GM23248 (cell line): ENCODE results near the gene OR6B1. TPM values are rescaled to one million over a fixed set of nuclear protein-coding genes. Genes with fewer than 3 reads are reported as not detected.

Experiments used
- DNase-seq: peaks from one replicate; pipeline ENCODE4 v3.0.0-alpha.2; 2015
- H2AFZ ChIP-seq: fragments of 200-600 bp; sonication (generic); 2 replicates; pipeline ENCODE4 v1.6.1; 2016; ENCODE audit warnings: antibody characterized with exemption
- H3F3A ChIP-seq: fragments of 200-600 bp; sonication (generic); 2 replicates; pipeline ENCODE4 v1.6.1; 2016; ENCODE audit warnings: mild to moderate bottlenecking, antibody characterized with exemption, mixed run types; ENCODE audit not compliant: insufficient read depth
- H3K27ac ChIP-seq: fragments of 200-600 bp; sonication (generic); 2 replicates; pipeline ENCODE4 v1.5.1; 2016; ENCODE audit warnings: mild to moderate bottlenecking
- H3K27me3 ChIP-seq: fragments of 200-600 bp; sonication (generic); replicated peaks from 2 replicates; pipeline ENCODE4 v1.6.1; 2016; ENCODE audit warnings: mild to moderate bottlenecking; ENCODE audit not compliant: insufficient read depth
- H3K36me3 ChIP-seq: fragments of 200-600 bp; sonication (generic); 2 replicates; pipeline ENCODE4 v1.6.1; 2016; ENCODE audit warnings: low read depth, mild to moderate bottlenecking
- H3K4me1 ChIP-seq: fragments of 200-600 bp; sonication (generic); 2 replicates; pipeline ENCODE4 v1.6.1; 2016; ENCODE audit warnings: mild to moderate bottlenecking; ENCODE audit not compliant: insufficient read depth
- H3K4me2 ChIP-seq: fragments of 200-600 bp; sonication (generic); one replicate; pipeline ENCODE4 v1.6.1; 2016; ENCODE audit warnings: mild to moderate bottlenecking; ENCODE audit not compliant: unreplicated experiment
- H3K4me3 ChIP-seq: fragments of 200-600 bp; sonication (generic); 2 replicates; pipeline ENCODE4 v1.5.1; 2016; ENCODE audit warnings: mild to moderate bottlenecking
- H3K79me2 ChIP-seq: fragments of 200-600 bp; sonication (generic); 2 replicates; pipeline ENCODE4 v1.6.1; 2016; ENCODE audit warnings: mild to moderate bottlenecking; ENCODE audit not compliant: insufficient read depth
- H3K9ac ChIP-seq: fragments of 200-600 bp; sonication (generic); 2 replicates; pipeline ENCODE4 v1.6.1; 2016; ENCODE audit warnings: mild to moderate bottlenecking
- H3K9me2 ChIP-seq: fragments of 200-600 bp; sonication (generic); 2 replicates; pipeline ENCODE4 v1.6.1; 2016; ENCODE audit warnings: mixed run types, mild to moderate bottlenecking, moderate library complexity; ENCODE audit not compliant: insufficient read depth
- H3K9me3 ChIP-seq: fragments of 200-600 bp; sonication (generic); one replicate; pipeline ENCODE4 v1.6.1; 2017; ENCODE audit warnings: low read depth
- H4K20me1 ChIP-seq: fragments of 200-600 bp; sonication (generic); 2 replicates; pipeline ENCODE4 v1.6.0; 2016; ENCODE audit not compliant: insufficient read depth
- EZH2 ChIP-seq: fragments of 200-600 bp; sonication (generic); IDR thresholded peaks from 2 replicates; pipeline ENCODE4 v1.6.1; 2018; ENCODE audit warnings: antibody characterized with exemption, mild to moderate bottlenecking; ENCODE audit not compliant: insufficient read depth, poor library complexity, severe bottlenecking
- EZH2phosphoT487 ChIP-seq: fragments of 200-600 bp; sonication (generic); IDR thresholded peaks from 2 replicates; pipeline ENCODE4 v1.6.1; 2018; ENCODE audit warnings: antibody characterized with exemption, moderate library complexity, mild to moderate bottlenecking, low read depth; ENCODE audit not compliant: insufficient read depth
- WGBS, 2 experiments: methylation state at CpG; one replicate each; pipeline ENCODE4 v1.1.6; 2015 to 2017; ENCODE audit warnings: low lambda C conversion rate in 2 of 2, low coverage in 1 of 2; ENCODE audit errors: missing lambda C conversion rate in 2 of 2; 5-methylcytosine and 5-hydroxymethylcytosine counted together
- in situ Hi-C: fragments of 300-500 bp; cut with MboI; formaldehyde crosslinking; loops from 2 replicates; pipeline ENCODE4 v1.15.0; 2020
- polyA plus RNA-seq: library from polyadenylated mRNA; unstranded; fragments of >200 nt; fragmentation: Nextera tagmentation; extraction: Ambion mirVana; gene quantifications from 2 replicates; pipeline ENCODE4 v1.2.1, GENCODE V29; 2016
- total RNA-seq: library from RNA; depleted of rRNA; stranded (reverse); fragments of >200 nt; shearing (Covaris generic); gene quantifications from 2 replicates; pipeline ENCODE4 v1.2.3, GENCODE V29; 2014

Gene OR6B1
- total and polyA plus RNA-seq, 2 experiments from 2014 or later = not detected

- peaks cover 6% of the 10 kb centered on the region for H3F3A ChIP-seq
- H2AFZ ChIP-seq = peak overlapping the region; percentile 20; the same call in 1 of the 2 replicates
- no peaks in the 10 kb centered on the region for H3K9me3 ChIP-seq
- H3K27me3 ChIP-seq = no peaks in the 10 kb centered on the region
- no peaks in the 10 kb centered on the region for H3K79me2 ChIP-seq
- H4K20me1 ChIP-seq = no peaks in the 10 kb centered on the region
- no peaks in the 10 kb centered on the region for H3K9me2 ChIP-seq
- peaks cover 6% of the 10 kb centered on the region for H3K4me1 ChIP-seq
- no peaks in the 10 kb centered on the region for H3K36me3 ChIP-seq
- no peak overlapping the region for H3K27ac ChIP-seq
- DNase-seq = no peak
- 81% methylated on average over 4 of the region's 4 CpGs for WGBS, 2 experiments
- H3K4me3 ChIP-seq = no peak overlapping the region
- no peak overlapping the region for H3K4me2 ChIP-seq
- in situ Hi-C loops = no loop called here
- no peak overlapping the region for H3K9ac ChIP-seq
- TF ChIP-seq EZH2phosphoT487 (no peak), EZH2 (no peak)
Measured at GRCh38 chr7:143973870-143974416, 26.2 kb upstream of the OR6B1 start.

GRCh38 chr7:143974459-143974858 is 25.7 kb upstream of the OR6B1 start:
- Histone ChIP-seq H3K9me3 (no peaks in the 10 kb centered on the region), H2AFZ (0 out of 2 replicates have a peak overlapping the region, but pooled peaks have one; percentile 20), H4K20me1 (no peaks in the 10 kb centered on the region), H3K36me3 (no peaks in the 10 kb centered on the region), H3K9ac (no peak overlapping the region), H3K4me1 (peaks cover 11% of the 10 kb centered on the region), H3K9me2 (no peaks in the 10 kb centered on the region), H3K79me2 (no peaks in the 10 kb centered on the region), H3K4me3 (no peak overlapping the region), H3K27ac (no peak overlapping the region), H3F3A (peaks cover 11% of the 10 kb centered on the region), H3K27me3 (no peaks in the 10 kb centered on the region), H3K4me2 (no peak overlapping the region)
- DNase-seq = peak; percentile 48
- WGBS, 2 experiments = 67 to 71% methylated on average over 4 of the region's 4 CpGs
- in situ Hi-C loops = no loop called here
- TF ChIP-seq EZH2 (no peak), EZH2phosphoT487 (no peak)

GRCh38 chr7:143975617-143976016 is 24.5 kb upstream of the OR6B1 start:
- Histone ChIP-seq H4K20me1 (no peaks in the 10 kb centered on the region), H3K27ac (no peak overlapping the region), H3K4me3 (no peak overlapping the region), H3K9me2 (no peaks in the 10 kb centered on the region), H3K79me2 (no peaks in the 10 kb centered on the region), H3K4me1 (peaks cover 23% of the 10 kb centered on the region), H3K36me3 (no peaks in the 10 kb centered on the region), H2AFZ (no peak overlapping the region), H3F3A (peaks cover 20% of the 10 kb centered on the region), H3K4me2 (no peak overlapping the region), H3K27me3 (no peaks in the 10 kb centered on the region), H3K9me3 (no peaks in the 10 kb centered on the region), H3K9ac (no peak overlapping the region)
- in situ Hi-C loops = no loop called here
- peak; percentile 10 for DNase-seq
- TF ChIP-seq EZH2phosphoT487 (no peak), EZH2 (no peak)
- WGBS, 2 experiments = 85 to 89% methylated on average over 1 of the region's 1 CpG

GRCh38 chr7:143978585-143978984 is 21.5 kb upstream of the OR6B1 start:
- H3F3A ChIP-seq = peaks cover 20% of the 10 kb centered on the region
- H3K27me3 ChIP-seq = no peaks in the 10 kb centered on the region
- H3K4me1 ChIP-seq = peaks cover 28% of the 10 kb centered on the region
- H3K9me3 ChIP-seq = no peaks in the 10 kb centered on the region
- H3K4me2 ChIP-seq = peak overlapping the region; percentile 33
- no peak for TF ChIP-seq EZH2phosphoT487
- TF ChIP-seq EZH2 = no peak
- no peak overlapping the region for H3K9ac ChIP-seq
- in situ Hi-C loops = no loop called here
- 51 to 56% methylated on average over 2 of the region's 2 CpGs for WGBS, 2 experiments
- DNase-seq = peak; percentile 42
- H4K20me1 ChIP-seq = no peaks in the 10 kb centered on the region
- H3K4me3 ChIP-seq = no peak overlapping the region
- no peaks in the 10 kb centered on the region for H3K9me2 ChIP-seq
- no peaks in the 10 kb centered on the region for H3K36me3 ChIP-seq
- 0 out of 2 replicates have a peak overlapping the region, but pooled peaks have one; percentile 22 for H3K27ac ChIP-seq
- H3K79me2 ChIP-seq = no peaks in the 10 kb centered on the region
- H2AFZ ChIP-seq = no peak overlapping the region
